HPDE6-E6E7 (cell line): ENCODE measurements around the gene LKAAEAR1.
A peak's percentile ranks its signal among the peaks of the same experiment; 100 is the strongest.

Experiments
- DNase-seq: peaks from one replicate; pipeline ENCODE4 v3.0.0; 2011; ENCODE audit warnings: missing footprints; ENCODE audit errors: extremely low spot score

Gene LKAAEAR1

DNA sequence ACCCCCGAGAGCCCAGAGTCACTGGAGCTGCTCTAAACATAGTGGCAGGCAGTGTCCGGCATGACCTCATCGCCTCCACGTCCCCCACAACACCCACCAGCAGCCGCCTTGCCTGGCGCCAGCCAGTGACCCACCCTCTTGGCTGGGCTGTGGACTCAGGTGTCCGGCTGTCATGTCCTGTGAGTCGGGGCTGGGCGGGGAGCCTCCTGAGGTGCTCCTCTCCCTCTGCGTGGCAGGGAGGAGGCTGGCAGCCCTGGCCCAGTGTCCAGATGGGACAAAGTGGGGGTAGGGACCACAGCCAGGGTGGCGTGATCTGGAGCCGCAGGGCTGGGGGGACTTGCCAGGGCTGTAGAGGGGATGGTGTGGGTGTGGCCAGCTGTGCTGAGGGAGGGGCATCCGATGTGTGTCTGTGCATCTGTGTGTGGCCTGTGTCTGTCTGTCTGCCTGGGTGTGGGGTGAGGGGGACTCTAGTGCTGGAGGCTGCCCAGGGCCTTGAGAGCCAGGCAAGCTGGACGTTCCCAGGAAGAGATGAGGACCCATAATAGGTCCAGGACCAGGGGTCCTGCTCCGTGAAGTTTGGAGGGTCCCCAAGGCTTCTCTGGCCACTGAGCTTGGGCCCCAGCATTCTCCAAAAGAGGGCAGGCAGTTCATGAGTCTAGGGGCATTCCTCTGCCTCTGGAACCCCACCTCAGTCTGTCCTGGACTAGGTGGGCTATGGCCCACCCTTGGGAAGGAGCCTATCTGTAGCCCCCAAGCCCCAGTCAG is 32.5 kb downstream of the LKAAEAR1 start:
- no peak for DNase-seq

DNA sequence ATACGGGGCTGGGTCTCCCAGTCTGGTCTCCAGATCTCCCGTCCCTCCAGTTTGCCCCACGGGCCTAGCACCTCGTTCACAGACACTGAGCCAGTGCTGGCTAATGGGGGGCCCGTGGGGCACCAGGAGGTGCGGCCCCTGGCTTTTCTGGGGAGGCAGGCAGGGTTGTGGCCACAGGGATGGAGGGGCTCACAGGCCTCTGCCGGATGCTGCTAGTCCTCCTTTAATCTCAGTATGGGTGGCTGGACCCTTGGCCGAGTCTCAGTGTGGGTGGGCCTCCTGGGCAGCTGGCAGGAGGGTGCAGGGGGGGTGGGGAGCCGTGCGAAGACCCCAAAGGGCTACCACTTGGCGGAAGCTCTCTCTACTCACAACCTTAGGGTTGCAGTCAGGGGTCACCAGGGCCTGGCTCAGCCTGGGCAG is 33.2 kb downstream of the LKAAEAR1 start:
- DNase-seq = no peak

DNA sequence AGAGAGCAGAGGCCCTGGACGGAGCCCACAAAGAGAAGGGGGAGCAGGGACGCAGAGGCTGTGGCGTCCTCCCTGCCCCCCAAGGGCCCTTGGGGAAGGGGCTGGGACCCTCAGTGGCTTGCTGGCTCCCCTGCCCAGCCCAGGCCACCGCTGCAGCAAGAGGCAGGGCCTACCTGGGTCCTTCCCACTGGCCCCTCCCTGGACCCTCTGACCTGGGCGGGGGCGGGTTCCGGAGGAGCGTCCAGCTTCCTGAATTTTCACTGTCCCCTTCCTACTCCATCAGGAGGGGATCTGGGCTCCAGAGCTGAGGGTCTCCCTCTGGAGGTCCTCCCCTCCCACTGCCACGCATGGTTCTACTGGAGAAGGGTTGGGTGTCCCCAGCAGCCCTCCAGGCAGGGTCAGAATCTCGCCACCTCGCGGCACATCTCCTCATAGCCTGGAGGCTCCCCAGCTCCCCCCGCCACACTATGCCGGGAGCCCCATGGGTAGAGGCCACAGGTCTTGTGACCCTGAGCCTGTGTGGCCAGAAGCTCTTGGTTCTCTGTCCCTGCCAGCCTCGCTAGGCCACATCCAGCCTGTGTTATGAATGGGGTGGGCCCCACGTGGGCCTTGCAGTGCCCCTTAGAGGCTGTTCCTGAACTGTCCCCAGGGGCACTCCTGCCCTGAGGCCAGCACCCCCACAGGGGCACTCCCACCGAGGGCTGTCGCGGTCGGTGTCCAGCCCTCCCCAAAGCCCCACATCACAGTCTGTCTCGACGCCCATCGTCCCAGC is 33.8 kb downstream of the LKAAEAR1 start:
- no peak for DNase-seq

- DNase-seq = no peak
Observed at GRCh38 chr20:64049878-64050260, 34.3 kb downstream of the LKAAEAR1 start.

- DNase-seq = no peak
Observed at GRCh38 chr20:64049060-64049877, 34.9 kb downstream of the LKAAEAR1 start, which contains the start of gene SOX18. SOX18 (minus strand) TSS chr20:64049639; CDS start chr20:64049516, 123 bp downstream.

- no peak for DNase-seq
Observed at GRCh38 chr20:64048402-64049044, 35.7 kb downstream of the LKAAEAR1 start.

GRCh38 chr20:64047968-64048401 is 36.2 kb downstream of the LKAAEAR1 start:
- no peak for DNase-seq

GRCh38 chr20:64047046-64047389 is 37.2 kb downstream of the LKAAEAR1 start:
- no peak for DNase-seq

DNA sequence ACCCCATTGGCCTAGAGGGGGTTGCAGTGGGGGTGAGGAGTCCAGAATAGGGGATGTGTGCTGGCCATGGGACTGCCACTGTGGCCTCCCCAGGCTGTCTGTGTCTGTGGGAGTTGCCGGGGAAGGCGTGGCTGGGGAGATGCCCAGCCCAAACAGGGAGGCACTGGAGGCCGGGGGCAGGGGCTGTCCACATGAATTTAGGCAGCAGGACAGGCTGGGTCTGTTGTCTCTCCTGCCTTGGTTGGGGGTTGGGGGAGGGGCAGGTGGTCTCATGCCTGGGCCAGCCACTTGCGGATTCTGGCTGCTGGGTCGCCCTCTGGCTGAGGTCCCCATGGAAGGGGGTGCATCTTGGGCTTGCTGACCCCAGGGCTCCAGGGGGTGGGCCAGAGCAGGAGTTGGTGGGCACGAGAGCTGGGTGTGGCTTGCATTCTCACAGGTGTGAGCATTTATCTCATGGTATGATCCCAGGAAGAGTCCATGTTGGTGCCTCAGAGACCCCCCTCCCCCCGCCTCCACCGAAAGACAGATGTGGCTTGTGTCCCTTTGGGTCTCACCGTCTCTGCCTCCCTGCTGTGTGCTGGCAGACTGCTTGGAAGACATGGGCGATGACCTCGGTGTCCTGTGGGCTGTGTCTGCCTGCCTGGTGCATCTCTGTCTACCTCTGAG is 38.7 kb downstream of the LKAAEAR1 start:
- no peak for DNase-seq

GRCh38 chr20:64044484-64045247 is 39.5 kb downstream of the LKAAEAR1 start:
- peak; percentile 90 for DNase-seq

GRCh38 chr20:64043768-64044167 is 40.4 kb downstream of the LKAAEAR1 start:
- DNase-seq = no peak

DNA sequence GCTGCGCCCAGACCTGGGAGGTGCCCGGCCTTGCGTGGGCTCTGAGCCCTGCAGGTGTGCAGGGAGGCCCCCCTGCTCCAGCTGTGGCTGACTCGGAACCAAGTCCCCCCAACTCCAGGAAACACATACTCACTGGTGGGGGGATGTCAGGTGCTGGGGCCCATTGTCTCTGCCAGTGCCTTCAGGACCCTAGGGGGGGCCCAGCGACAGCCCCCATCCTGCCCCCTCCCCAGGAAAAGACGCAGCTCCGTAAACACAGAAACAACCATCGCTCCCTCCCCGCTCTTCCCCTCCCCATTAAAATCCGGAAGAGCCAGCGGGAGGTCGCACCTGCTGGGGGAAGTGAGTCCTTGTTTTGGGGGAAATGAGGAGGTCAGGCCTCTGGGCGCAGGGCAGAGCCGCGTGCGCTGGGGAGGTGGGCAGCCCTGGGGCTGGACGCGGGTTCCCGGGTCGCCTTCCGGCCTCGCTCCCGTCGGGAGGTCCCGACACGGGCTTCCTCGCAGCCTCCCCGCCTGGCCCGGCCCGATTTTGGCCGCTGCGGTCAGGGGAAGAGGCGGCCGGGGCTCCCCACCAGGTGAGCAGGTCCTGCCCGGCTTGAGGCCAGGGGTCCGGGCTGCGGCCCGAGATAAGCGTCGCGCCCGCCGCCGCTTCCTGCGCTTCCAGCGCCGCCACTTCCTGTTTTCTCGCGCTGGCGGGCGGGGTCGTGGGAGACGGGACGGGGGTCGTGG is 42.0 kb downstream of the LKAAEAR1 start:
- DNase-seq = no peak

- no peak for DNase-seq
Observed at GRCh38 chr20:64041781-64042053, 42.5 kb downstream of the LKAAEAR1 start.

- DNase-seq = no peak
Observed at GRCh38 chr20:64041040-64041780, 43.0 kb downstream of the LKAAEAR1 start.

- DNase-seq = no peak
Observed at GRCh38 chr20:64040231-64041039, 43.8 kb downstream of the LKAAEAR1 start.

DNA sequence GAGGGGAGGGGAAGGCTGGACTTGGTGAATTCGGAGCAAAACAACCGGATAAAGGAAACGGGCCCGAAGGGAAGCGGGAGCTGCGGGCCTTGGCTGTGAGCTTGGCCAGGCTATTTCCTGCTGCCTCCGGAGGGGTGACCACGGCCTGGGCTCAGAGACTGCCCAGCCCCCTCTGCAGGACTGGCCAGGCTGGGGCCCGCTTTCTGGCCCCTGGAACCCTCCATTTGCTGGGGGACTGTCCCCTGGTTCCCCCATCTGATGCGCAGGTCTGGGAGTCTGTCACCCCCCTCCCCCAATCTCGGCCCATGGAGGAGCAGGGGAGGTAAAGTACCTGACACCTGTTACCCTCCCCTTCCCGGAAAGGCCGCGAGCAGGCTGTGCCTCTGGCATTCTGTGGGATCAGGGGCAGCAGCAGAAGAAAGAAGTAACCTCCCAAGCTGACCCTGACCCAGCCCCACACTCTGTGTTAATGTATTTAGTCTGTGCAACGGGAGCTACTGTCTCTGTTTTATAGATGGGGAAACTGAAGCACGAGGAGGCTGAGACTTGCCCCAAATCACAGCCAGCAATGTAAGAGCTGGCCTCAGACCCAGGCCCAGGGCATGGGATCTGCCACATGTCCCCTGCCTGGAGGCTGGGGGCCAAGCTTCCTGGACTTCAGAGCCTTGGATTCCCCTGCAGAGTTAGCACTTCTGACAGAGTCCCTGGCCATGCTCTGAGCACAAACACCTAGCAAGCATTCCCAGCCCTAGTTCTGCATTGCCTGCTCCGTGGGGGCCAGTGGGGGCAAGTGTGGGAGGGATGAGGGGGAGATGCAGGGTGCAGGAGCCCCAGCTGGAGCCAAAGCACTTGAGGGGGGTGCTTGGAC is 44.7 kb downstream of the LKAAEAR1 start:
- no peak for DNase-seq

- DNase-seq = peak; percentile 88
Observed at GRCh38 chr20:64038565-64039292, 45.5 kb downstream of the LKAAEAR1 start.
